SH-SY5Y (cell line): ENCODE measurements around the gene LIPF.

ENCODE experiments used
- GATA2 ChIP-seq: IDR thresholded peaks from 2 replicates; pipeline ENCODE4 v1.6.1; 2011; ENCODE audit warnings: mild to moderate bottlenecking, low read depth, low read length
- GATA3 ChIP-seq: IDR thresholded peaks from 2 replicates; pipeline ENCODE4 v1.6.1; 2011; ENCODE audit warnings: low read depth, mild to moderate bottlenecking, low read length, moderate library complexity

GRCh38 chr10:88721392-88721791 lies 57.1 kb downstream of the LIPF start:
- TF ChIP-seq GATA2 = no peak
- TF ChIP-seq GATA3 = no peak
